Middle frontal gyrus (tissue), 1 donor: ENCODE measurements around the gene TRIM29.

Experiments
- DNase-seq: peaks from one replicate; pipeline ENCODE4 v3.0.0-alpha.2; 2015; ENCODE audit warnings: low spot score; ENCODE audit errors: extremely low spot score

Gene TRIM29

DNA sequence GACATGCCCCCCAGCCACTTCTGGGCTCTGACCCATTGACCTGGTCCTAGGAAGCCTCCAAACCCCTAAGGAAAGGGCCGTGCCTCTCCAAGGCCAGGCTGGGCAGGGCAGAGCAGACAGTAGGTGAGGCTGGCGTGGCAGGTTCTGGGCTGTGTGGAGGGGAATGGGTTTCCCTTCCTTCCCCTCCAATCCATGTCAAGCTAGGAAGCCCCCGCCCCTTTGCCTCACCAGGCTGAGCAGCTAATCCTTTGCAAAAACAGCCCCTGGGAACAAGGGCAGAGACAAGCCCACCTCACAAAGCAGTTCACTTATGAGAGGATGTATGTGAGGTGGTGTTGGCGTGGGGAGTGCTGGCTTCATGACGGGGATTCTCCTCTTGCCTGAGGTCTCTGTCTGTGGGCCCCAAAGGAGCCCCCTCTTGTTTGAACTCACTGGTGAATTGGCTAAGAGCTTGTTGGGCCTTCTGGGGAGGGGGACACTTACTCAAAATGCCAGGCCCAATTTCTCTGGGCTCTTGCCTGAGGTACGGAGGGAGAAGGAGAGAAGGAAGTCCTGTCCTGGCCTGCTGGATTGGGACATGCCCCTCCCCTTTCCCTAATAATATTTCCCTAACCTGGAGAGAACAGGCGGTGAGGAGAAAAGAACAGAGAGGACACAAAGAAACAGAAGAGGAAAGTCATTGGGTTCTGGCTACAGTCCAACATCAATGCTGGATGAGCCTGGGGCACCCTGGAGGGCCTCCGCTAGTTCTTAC, 1.6 kb upstream of the TRIM29 start:
- no peak for DNase-seq

- no peak for DNase-seq
Measured at GRCh38 chr11:120137187-120137610, 714 bp downstream of the TRIM29 start.

DNA sequence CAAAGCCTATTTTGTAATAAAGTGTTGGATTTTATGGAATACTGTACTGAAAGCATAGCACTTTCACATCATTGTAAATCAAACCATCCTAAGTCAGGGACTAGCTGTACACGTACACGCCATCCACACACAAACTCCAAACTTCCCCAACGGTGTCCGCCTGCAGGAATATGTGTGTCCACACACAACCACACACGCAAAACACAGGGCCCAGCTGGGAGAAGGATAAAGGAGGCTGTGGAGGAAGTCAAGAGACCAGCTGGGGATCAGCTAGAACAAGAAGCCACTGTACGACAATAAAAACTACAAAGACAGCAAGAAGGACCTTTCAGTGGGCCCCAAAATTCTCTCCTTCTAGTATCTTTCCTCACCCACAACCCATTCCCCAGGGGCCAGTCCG, 1.6 kb downstream of the TRIM29 start:
- DNase-seq: no peak

- DNase-seq: no peak
Measured at GRCh38 chr11:120135838-120136237, 2.1 kb downstream of the TRIM29 start.

GRCh38 chr11:120134931-120135228, 3.0 kb downstream of the TRIM29 start:
- no peak for DNase-seq

DNA sequence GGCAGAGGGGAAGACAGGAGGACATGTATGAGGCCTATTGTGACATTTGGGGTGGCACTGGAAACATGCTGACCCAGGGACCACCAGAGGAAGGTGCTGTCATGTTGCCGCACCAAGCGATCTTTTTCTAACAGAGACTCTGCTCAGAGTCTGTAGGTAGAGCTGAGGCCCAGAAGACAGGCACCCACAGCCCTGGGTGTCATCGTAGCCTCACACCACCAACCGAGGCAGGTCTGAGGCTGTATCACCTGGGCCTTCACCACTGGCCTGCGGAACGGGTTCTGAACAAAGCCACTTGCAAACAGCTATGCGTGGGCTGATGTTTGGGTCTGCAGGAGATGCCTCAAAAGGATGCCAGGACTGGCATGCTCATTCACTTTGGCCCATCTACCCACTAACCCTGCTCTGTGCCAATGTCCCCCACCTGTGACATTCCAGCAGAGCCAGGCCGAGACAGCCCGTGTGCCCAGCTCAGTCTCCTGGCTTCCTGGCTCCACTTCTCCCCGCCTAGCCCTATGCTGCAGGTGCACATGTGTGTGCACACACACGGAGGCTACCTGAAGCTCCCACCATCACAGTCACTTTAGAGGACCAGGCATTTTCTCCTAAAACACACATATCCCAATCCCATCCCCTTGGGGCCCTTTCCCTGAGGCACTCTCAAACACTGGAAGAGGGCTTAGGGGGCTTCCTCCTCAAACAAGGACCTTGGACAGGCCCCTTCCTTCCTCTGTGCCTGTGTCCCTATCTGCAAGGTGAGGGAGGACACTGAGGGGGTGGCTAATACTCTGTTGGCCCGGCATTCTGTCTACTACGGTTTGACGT, 3.6 kb downstream of the TRIM29 start:
- DNase-seq: no peak

- DNase-seq: no peak
Measured at GRCh38 chr11:120133216-120134105, 4.5 kb downstream of the TRIM29 start.

- no peak for DNase-seq
Measured at GRCh38 chr11:120132645-120133185, 5.2 kb downstream of the TRIM29 start.

DNA sequence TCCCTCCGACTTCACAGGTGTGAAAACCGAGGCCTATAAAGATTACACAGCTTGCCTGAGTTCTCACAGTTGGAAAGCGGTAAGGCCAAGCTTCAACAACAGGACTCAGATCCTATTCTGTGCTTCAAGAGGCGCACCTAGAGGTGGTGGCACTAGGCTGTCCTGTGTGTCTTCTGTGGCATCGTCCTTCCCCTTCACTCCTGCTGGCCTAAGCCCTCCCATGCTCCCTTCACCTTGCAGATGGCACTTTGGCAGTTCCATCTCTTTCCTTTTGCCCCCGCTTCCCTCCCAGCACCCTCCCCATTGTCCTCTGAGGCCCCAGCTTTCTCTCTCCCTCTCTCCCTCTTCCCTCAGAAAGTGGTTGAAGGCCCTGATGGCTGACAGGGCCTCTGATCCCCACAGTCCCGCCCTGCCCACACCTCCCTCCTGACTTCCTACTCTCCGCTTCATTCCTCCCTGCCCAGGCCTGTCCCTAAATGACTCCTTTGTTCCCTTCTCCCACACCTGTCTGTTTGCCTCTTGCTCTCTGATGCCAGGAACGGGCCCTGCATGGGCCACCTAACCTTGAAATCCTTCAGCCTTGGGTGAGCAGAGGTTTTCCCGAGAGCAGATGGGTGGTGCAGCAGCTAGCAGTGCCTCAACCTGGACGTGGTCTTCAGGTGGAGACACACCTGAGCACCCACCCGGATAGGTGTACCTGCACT, 5.8 kb downstream of the TRIM29 start:
- no peak for DNase-seq

DNA sequence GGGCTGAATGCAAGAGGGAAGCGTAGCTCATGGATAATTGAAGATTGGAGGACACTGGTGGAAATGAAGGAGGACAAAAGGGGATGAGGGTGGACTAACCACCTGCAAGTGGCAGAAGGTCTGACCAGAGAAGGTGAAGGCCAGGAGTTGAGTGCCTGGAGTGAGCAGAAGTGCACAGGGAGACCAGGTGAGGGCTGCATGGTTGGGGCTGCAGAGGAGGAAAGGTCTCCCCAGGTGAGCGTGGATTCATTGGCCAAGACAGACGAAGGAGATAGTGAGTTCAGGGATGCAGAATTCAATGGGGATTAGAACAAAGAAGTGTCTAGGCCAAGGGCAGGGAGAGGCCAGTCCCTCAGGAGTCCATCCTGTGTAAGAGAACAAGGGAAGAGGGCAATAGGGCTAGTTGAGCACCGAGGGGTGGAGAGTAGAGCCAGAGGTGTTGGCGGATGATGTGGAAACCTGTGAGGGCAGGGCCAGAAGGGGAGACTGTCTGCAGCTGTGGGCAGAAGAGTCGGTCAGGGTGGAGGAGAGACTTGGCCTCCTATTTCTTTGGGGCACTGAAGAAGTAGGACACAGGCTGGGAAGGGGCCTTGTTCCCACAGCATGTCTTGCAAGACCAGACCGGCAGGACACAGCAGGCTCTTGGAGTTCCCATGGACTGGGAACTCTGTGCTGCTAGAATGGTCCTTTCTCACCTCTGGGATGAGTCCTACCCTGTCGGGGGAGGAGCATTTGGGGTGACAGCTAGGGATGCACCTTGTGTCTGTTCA, 6.7 kb downstream of the TRIM29 start:
- no peak for DNase-seq

GRCh38 chr11:120130176-120130980, 7.5 kb downstream of the TRIM29 start:
- no peak for DNase-seq

GRCh38 chr11:120129570-120129969, 8.3 kb downstream of the TRIM29 start:
- DNase-seq: no peak

DNA sequence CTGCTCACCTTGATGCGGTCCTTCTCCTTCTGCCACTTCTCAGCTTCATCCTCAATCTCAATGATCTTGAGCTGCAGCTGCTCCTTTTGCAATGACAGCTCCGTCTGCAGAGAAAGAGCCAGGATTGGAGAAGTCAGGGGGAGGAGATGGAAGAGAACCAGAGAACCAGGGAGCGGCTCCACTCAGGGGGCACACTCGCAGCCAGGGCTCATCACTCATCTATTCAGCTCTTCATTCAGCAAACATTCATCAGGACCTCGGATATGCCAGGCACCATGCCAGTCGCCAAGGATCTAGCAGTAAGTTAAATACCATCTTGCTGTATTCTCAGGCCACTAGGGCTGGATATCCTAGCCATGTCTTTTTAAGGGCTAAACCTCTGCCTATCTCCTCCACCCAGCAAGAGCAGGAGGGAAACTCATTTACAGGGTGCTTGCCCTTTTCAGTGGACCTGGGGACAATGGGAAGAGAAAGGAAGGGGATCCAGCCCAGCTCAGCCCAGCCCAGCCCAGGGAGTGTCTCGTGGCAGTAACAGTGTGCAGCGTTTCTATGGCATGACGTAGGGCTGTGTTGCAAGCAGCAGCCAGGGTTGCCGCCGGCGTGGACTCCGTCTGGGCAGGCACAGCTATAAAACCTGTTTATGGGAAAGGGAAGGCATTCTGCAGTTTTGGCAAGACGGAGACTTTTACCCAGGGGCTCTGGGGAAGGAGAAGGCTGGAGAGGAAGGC, 9.4 kb downstream of the TRIM29 start:
- no peak for DNase-seq

DNA sequence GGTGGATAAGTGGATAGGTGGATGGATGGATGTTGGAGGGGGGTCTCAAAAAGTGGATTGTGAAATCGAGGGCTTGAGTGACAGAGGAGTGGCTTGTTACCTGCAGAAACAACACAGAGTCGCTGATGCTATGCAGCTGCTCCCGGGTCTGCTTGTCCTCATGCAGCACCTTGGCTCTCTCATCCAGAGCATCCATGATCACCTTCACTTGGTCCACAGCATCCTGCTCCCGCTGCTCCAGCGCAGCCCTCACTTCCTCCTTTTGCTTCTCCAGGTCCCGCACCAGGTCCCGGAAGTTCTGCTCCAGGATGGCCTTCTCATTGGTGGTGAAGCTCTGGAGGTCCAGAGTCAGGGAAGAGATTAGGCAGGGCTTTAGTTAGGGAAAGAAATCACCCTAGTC, 10.7 kb downstream of the TRIM29 start:
- DNase-seq: no peak

- no peak for DNase-seq
Measured at GRCh38 chr11:120126620-120127019, 11.3 kb downstream of the TRIM29 start.

GRCh38 chr11:120125509-120125908, 12.4 kb downstream of the TRIM29 start:
- DNase-seq: no peak

DNA sequence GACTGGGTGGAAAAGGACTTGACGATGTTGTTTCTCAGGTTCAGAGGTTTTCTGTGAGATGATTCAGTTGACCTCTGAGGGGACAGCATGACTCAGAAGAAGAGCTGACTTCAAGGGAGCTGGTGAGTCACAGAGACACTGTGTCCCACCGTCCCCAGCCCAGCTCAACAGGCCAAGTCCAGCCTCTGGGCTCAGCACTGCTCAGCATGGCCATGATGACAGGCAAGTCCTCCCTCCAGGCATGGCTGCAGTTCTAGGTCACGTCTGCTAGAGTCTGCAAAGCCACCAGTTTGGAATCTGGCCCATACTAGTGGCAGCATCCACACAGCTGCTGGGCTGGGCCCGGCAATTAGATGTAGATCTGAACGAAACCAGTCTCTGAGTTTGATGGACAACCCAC, 12.9 kb downstream of the TRIM29 start:
- DNase-seq: no peak

DNA sequence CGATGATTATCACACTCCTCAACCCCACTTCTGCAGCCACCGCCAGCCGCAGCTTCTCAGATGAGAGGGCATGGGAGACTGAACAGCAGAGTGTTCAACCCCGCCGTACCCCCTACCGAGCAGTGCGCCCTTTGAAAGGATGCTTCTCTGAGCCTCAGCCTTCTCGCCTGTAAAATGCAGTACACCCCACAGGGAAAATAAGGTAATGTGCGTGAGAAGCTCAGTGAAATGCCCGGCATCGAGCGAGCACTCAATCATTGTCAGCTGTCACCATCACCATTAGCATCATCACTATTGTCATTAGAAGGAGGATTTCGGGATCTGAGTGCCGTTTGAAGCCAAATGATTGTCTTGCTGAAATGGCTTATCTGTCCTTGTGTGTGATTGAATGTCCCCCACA, 13.6 kb downstream of the TRIM29 start:
- no peak for DNase-seq

DNA sequence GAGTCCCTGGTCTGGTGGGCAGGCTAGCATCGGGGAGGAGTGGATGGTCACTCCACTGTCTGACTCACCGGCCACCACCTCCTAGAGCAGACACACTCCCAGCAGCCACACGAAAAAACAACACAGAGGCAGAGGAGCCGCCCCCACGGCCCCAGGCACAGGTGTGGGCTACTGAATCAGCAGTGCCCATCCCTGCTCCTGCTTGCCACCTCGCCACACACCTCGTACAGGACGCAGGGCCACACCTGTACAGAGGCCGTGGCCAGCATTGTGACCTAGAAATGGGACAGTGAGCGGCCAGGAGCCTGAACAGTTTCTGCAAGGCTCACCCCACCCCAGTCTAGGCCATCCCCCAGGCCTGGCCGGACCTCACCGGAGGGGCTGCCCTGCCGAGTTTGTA, 14.0 kb downstream of the TRIM29 start:
- no peak for DNase-seq
